ENCODE measurements around the gene PELI2. TPM values are rescaled to one million over a fixed set of nuclear protein-coding genes. Genes with fewer than 3 reads are reported as not detected.

Gene PELI2
- total and polyA plus RNA-seq, 2 donors from 2014 or later: 5.2 to 27.6 TPM

DNA sequence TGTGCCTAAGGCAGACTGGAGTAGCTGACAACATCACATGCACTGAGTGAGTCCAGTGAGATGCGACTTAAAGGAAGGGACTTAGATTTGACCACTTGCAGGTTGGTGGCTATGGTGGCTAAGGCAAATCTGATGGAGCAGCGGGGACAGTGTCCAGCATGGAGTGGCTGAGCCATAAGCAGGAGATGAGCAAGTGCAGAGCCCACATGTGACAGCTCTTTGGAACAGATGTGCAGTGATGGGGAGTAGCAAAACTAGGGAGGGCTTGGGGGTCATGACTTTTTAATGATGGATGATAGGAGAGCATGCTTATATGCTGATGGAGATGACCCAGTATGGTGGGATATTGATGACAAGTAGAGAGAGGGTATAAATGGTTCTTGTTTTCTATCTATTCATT, 80.2 kb downstream of the PELI2 start:
- H3K4me3 ChIP-seq (ENCODE audit: low read length in 3 of 3): no peak overlapping the region
- no peak overlapping the region for H3K9ac ChIP-seq (ENCODE audit: low read length in 3 of 3)
- H3K36me3 ChIP-seq (ENCODE audit: control insufficient read depth in 2 of 3, insufficient read depth in 3 of 3, low read length in 3 of 3): no peaks in the 10 kb centered on the region
- intact Hi-C loops (cut with DNase I): no loop called here
- no peak overlapping the region for H3K27ac ChIP-seq (ENCODE audit: low read depth in 2 of 2, low read length in 2 of 2)
- no peaks in the 10 kb centered on the region for H3K27me3 ChIP-seq (ENCODE audit: control insufficient read depth, insufficient read depth, low read length)
- no peaks in the 10 kb centered on the region for H3K9me3 ChIP-seq (ENCODE audit: control insufficient read depth in 2 of 3, insufficient read depth in 1 of 3, low read length in 3 of 3)
- FAIRE-seq: no peak
- TF ChIP-seq CTCF (IDR thresholded peaks at IDR 0.05; ENCODE audit: borderline replicate concordance, extremely low read depth, insufficient read depth): no peak
- peaks cover 0 to 23% (median 3%) of the 10 kb centered on the region in 3 donors for H3K4me1 ChIP-seq (ENCODE audit: control insufficient read depth in 2 of 3, insufficient read depth in 2 of 3, low read depth in 1 of 3, low read length in 3 of 3)
- DNase-seq: no peak

DNA sequence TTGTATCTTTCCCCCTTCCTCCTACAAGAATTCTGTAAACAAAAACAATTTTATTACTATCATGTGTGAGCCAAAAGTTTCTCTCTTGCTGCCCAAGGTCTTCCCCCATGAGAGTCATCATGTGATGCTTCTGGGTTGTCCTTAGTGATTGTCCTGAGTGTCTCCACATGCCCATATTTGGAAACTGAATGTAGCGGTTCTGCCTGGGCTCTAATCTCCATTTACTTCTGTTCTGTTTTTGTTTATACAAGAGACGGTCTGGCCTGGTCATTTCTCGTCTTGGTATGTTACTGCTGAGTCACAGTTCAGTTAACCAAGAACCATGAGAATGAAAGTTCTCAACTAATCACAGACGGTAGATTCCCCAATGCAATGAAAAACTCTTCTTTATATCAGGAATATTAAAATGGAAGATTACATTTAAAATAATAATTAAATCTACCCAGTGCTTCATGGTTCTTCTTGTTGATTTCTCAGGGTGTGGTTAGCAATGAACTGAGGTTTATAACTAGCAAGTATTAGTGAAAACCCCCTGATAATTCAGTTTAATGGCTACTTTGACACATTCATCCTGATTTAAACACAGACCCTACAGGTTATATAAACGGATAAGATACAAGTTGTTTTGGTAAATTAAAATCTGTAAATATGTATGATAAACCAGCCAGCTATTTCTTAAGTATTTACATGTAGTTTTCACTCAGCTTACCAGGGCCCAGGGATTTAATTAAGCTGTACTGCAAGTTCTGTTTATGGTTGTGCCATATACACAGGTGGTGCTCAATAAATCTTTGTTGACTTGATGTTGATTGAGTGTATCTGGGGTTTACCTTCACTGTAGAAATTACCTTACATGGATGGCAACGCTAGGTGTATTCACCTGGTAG, 81.1 kb downstream of the PELI2 start:
- Histone ChIP-seq H3K4me1 (ENCODE audit: control insufficient read depth in 2 of 3, insufficient read depth in 2 of 3, low read depth in 1 of 3, low read length in 3 of 3) (peaks cover 0 to 23% (median 3%) of the 10 kb centered on the region in 3 donors), H3K36me3 (ENCODE audit: control insufficient read depth in 2 of 3, insufficient read depth in 3 of 3, low read length in 3 of 3) (no peaks in the 10 kb centered on the region), H3K9me3 (ENCODE audit: control insufficient read depth in 2 of 3, insufficient read depth in 1 of 3, low read length in 3 of 3) (no peaks in the 10 kb centered on the region), H3K9ac (ENCODE audit: low read length in 3 of 3) (no peak overlapping the region), H3K27ac (ENCODE audit: low read depth in 2 of 2, low read length in 2 of 2) (peak overlapping the region; percentile 12 to 59), H3K4me3 (ENCODE audit: low read length in 3 of 3) (no peak overlapping the region), H3K27me3 (ENCODE audit: control insufficient read depth, insufficient read depth, low read length) (no peaks in the 10 kb centered on the region)
- intact Hi-C loops (cut with DNase I): no loop called here
- FAIRE-seq: peak; percentile 95
- TF ChIP-seq CTCF (IDR thresholded peaks at IDR 0.05; ENCODE audit: borderline replicate concordance, extremely low read depth, insufficient read depth): no peak
- DNase-seq: peak in 1 of 5 donors; percentile 39

- H3K4me1 ChIP-seq (ENCODE audit: control insufficient read depth in 2 of 3, insufficient read depth in 2 of 3, low read depth in 1 of 3, low read length in 3 of 3): peaks cover 0 to 23% (median 3%) of the 10 kb centered on the region in 3 donors
- H3K36me3 ChIP-seq (ENCODE audit: control insufficient read depth in 2 of 3, insufficient read depth in 3 of 3, low read length in 3 of 3): no peaks in the 10 kb centered on the region
- no peaks in the 10 kb centered on the region for H3K27me3 ChIP-seq (ENCODE audit: control insufficient read depth, insufficient read depth, low read length)
- DNase-seq: no peak
- H3K9me3 ChIP-seq (ENCODE audit: control insufficient read depth in 2 of 3, insufficient read depth in 1 of 3, low read length in 3 of 3): no peaks in the 10 kb centered on the region
- intact Hi-C loops (cut with DNase I): no loop called here
- no peak overlapping the region for H3K4me3 ChIP-seq (ENCODE audit: low read length in 3 of 3)
- H3K27ac ChIP-seq (ENCODE audit: low read depth in 2 of 2, low read length in 2 of 2): peak overlapping the region; percentile 12 to 59
- no peak for TF ChIP-seq CTCF (IDR thresholded peaks at IDR 0.05; ENCODE audit: borderline replicate concordance, extremely low read depth, insufficient read depth)
- no peak for FAIRE-seq
- H3K9ac ChIP-seq (ENCODE audit: low read length in 3 of 3): no peak overlapping the region
Measured at GRCh38 chr14:56199982-56200577, 81.9 kb downstream of the PELI2 start.

All from kidney (tissue), 14 donors.